Ishikawa (cell line): ENCODE measurements around the gene MCF2L.

ENCODE experiments used
- EP300 ChIP-seq: IDR thresholded peaks from 2 replicates; pipeline ENCODE4 v1.6.1; 2012; ENCODE audit warnings: borderline replicate concordance
- MAX ChIP-seq: IDR thresholded peaks from 2 replicates; pipeline ENCODE4 v1.6.1; 2012
- USF1 ChIP-seq: IDR thresholded peaks from 2 replicates; pipeline ENCODE4 v1.6.1; 2012

DNA sequence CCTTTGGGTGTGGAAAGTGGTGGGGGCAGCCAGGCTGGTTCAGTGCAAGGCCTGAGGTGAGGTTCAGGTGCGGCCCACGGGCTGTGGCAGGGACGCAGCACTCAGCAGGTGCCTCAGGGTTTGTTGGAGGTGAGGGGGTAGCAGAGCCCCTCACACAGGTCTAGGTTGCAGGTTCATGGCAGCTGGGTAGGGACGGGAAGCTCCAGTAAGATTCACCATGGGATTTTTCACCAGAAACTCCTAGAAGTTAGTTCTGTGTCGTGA lies 14.0 kb downstream of the MCF2L start:
- TF ChIP-seq USF1 = no peak
- no peak for TF ChIP-seq MAX
- TF ChIP-seq EP300 = no peak
